Ramos (cell line): Measurements from ENCODE around the gene CNEP1R1.

ENCODE experiments used
- in situ Hi-C: fragments of 300-500 bp; cut with MboI; formaldehyde crosslinking; loops from one replicate; pipeline ENCODE4 v1.14.3; 2022; ENCODE audit warnings: low sequenced_read_pairs; ENCODE audit not compliant: unreplicated experiment

Gene CNEP1R1, protein sequence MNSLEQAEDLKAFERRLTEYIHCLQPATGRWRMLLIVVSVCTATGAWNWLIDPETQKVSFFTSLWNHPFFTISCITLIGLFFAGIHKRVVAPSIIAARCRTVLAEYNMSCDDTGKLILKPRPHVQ

DNA sequence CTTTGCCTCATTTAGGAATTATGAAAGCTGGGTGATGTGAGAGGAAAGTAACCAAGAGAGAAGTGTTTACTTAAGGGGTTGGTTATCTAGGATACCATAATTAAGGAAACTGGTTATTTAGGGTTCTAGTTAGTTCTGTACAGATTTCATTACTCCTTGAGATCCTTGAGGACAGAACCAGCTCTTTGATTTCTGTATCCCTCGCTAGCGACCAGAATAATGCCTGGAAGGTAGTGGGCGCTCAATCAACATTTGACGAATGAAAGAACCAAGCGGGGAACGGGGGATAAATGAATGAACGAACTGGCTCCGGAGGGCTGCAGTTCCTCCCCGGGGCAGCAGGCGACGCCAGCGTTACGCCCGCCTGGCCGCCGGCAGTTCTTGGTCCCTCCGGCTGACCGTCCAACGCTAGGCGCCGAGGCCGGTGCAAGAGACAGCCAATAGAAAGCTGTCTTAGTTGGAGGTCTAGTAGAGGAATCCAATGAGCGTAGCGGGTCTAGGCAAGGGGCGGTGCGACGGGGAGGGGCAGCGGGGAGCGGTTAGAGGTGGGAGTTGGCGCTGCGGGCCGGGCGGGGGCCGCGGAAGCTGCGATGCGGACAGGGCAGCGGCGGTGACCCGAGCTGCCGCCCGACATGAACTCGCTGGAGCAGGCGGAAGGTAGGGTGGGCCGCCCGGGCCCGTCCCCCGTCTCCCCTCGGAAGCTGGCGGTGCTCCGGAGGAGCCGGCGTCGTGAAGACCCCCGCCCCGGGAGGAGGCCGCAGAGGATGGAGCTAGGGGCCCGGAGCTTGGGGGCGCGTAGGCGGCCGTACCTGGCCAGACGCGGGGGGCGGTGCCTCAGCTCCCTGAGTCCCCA is at the start of gene CNEP1R1:
TSS of gene CNEP1R1 (plus strand) at position 542 of the 853 bp plus-strand sequence. CDS start at position 633, 91 bp downstream.
- in situ Hi-C loops = loop anchor here (10.0 kb wide), 1 partner anchor 190 kb away; no protein-coding TSS in a partner anchor

DNA sequence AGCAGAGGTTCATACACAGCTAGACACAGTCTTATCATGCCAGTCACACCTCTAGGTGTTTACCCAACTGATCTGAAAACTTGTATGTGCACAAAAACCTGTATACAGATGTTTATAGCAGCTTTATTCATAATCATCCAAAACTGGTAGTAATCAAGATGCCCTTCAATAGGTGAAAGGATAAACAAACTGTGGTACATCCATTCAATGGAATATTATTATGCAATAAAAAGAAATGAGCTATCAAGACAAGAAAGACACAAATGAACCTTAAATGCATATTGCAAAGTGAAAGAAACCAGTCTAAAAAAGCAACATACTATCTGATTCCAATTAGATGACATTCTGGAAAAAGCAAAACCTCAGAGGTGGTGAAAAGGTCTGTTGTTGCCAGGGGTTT is 47.6 kb upstream of the CNEP1R1 start:
- in situ Hi-C loops = no loop called here

DNA sequence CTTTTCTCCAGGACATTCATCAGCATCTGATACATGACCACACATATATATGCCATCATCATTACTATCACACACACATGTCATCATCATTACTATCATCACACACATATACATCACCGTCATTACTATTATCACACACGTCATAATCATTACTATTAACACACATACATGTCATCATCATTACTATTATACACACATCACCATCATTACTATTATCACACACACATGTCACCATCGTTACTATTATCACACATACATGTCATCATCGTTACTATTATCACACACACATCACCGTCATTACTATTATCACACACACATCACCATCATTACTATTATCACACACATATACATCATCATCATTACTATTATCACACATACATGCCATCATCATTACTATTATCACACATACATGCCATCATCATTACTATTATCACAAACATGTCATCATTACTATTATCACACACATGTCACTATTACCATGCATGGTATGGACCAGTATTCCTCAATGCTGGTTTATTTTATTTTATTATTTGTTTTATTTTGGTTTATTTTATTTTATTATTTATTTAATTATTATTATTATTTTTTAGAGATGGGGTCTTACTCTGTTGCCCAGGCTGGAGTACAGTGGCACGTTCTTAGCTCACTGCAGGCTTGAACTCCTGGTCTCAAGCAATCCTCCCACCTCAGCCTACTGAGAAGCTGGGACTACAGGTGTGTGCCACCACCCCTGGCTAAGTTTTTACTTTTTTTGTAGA is 46.3 kb upstream of the CNEP1R1 start:
- in situ Hi-C loops = no loop called here

DNA sequence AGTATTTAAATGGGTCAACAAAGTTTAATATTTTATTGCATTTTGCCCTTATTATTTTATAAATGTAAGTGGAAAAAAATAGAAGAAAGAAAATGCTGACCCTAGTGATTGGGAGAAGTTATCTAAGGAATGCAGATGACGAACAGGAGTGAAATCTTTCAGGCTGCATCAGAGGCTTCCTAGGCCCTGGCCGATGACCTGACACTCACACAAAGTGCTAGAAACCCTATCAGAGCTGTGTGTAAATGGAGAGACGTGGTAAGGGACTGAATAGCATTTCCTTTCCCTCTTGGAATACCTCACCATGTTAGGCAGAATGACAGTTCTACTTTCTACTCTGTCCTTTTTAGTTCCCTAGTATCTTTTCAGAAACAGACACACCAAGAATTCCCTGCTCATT is 44.9 kb upstream of the CNEP1R1 start:
- in situ Hi-C loops = no loop called here

DNA sequence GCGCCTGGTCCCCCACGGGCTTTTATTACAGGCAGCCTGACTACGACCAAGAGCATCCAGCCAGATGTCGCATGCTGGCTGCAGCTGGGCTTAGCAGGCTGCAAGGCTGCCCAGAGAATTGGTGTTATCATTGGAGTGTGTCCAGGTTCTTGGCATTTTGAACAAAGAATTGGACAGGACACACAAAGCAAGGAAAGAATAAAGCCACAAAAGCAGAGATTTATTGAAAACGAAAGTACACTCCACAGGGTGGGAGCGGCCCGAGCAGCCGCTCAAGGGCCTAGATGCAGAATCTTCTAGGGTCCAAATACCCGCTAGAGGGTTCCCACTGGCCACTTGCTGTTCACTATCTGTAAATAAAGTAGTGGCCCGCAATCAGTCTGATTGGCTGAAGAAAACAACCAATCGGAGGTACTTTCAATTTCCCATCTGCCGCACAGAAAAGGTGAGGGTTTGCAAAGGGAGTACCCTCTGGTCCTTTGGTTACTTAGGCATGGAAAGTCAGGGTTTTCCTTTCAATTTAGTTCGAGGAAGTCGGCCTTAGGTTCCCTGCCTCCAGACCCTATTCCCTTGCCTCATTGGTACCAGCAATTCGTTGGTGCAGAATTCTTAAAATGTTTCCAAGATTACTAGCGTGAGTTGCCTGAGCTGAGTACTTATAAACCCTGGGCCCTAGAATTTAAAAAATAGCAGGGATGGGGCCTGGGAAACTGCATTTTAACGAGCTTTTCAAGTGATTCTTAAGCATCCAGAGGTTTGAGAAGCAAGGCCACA is 38.5 kb upstream of the CNEP1R1 start:
- in situ Hi-C loops = no loop called here

DNA sequence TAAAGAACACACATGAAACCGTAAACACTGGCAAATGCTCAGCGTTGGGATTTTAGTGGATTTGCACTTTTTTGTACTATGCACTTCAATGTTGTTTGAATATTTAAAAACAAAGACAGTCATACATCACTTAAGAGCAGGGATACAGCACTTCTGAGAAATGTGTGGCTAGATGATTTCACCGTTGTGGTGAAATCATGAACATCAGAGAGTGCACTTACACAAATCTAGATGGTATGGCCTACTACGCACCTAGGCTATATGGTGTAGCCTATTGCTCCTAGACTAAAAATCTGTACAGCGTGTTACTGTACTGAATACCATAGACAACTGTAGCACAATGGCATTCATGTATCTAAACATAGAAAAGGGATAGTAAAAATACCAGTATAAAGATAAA is 37.6 kb upstream of the CNEP1R1 start:
- in situ Hi-C loops = no loop called here

DNA sequence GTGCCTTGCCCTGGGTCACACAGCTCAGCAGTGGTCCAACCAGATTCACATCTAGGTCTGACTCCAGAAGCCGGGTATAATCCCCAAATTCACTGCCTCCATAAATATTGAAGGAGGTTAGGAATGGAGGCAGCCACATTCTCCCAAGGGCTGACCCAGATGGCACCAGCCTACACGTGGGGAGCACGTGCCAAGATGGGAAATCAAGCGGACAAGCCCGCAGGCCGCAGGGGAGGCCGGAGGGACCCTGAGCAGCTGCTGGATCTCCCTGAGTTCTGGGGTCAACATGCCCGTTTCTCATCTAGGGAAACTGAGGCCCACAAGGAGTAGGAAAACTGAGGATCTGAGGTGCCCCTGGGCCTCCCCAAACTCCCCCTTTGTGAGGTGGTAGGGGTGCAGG is 32.2 kb upstream of the CNEP1R1 start:
- in situ Hi-C loops = no loop called here

DNA sequence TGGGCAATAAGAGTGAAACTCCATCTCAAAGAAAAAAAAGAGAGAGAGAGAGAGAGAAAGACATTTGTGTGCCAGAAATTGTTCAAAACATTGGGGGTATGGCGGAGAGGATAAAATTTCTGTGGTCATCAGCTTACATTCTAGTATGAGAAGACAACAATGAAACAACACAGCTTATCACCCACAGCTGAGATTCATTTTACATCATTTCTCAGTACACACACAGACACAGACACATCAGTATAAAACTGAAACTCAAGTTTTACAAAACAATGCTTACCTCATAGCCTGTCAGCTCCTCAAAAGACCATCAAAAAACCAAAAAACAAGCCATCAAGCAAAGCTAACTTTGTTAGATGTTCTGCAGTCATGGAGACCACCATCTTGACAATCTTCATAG is 31.4 kb upstream of the CNEP1R1 start:
- in situ Hi-C loops = no loop called here

DNA sequence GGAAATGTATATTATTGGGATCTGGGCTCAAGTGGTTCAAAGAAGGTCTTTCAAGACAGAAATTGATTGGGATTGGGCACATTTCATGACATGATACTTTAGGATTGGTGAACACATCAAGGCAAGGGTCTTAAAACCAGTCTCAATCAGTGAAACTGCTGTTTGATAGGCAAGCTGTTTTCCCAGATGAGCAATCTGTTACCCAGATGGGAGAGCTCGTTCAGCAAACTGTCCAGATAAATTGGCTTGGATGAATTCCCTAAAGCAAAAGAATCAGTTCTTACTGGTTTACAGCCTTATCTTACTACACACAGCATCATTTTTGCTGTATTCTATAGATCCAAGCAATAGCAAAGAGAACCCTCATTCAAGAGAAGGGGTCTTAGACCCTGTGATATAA is 31.0 kb upstream of the CNEP1R1 start:
- in situ Hi-C loops = no loop called here

DNA sequence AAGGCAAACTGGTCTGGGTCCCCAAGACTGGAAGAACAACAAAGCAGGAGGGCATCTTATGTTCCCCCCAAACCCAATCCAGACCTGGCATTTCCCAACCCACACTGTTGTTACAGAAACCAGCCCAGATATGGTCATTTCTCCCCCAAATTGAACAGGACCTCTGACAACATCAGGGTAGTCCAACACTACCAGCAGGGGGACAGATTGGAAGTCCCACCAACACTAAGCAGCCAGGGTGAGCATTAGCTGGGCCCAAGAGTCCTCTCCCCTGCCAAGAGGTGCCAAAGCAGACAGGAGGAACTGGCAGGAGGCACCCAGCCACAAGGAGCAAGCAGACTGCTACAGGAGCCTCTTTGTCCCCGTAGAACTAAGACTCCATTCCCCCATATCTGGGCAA is 29.3 kb upstream of the CNEP1R1 start:
- in situ Hi-C loops = no loop called here

DNA sequence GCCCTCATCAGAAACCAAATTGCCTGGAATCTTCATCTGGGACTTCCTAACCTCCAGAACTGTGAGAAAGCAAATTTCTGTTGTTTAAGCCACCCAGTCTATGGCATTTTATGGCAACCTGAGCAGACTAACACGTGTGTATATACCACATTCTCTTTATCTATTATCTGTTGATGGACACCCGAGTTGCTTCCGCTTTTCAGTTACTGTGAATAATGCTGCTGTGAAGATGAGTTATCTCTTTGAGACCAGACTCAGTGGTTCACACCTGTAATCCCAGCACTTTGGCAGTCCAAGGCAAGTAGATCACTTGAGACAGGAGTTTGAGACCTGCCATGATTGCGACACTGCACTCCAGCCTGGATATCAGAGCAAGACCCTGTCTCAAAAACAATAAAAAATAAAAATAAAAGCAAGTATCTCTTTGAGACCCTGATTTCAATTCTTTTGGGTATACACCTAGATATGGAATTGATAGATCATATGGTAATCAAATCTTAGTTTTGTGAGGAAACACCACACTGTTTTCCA is 27.2 kb upstream of the CNEP1R1 start:
- in situ Hi-C loops = no loop called here

DNA sequence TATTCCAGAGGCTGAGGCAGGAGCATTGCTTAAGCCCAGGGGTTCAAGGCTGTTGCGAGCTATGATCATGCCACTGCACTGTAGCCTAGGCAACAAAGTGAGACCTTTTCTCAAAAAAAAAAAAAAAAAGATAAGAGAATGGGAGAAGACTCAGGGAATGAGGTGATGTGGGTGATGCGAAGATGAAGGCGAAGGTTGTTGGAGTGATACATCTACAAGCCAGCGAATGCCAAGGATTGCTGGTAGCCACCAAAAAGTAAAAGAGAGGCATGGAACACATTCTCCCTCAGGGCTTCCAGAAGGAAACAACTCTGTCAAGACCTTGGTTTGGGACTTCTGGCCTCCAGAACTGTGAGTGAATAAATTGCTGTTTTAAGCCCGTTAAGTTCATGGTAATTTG is 26.0 kb upstream of the CNEP1R1 start:
- in situ Hi-C loops = no loop called here

DNA sequence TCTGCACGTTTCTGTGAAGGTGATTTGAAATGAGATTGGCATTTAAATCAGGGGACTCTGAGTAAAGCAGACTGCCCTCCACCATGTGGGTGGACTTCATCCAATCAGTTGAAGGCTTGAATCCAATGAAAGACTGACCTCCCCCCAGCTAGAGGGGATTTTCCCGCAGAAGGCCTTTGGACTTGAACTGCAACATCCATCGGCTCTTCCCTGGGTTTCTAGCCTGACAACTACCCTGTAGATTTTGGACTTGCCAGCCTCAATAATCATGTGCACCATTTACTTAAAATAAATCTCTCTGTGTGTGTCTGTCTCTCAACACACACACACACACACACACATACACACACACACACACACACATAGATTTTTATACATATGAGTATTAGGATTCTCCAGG is 23.9 kb upstream of the CNEP1R1 start:
- in situ Hi-C loops = no loop called here

DNA sequence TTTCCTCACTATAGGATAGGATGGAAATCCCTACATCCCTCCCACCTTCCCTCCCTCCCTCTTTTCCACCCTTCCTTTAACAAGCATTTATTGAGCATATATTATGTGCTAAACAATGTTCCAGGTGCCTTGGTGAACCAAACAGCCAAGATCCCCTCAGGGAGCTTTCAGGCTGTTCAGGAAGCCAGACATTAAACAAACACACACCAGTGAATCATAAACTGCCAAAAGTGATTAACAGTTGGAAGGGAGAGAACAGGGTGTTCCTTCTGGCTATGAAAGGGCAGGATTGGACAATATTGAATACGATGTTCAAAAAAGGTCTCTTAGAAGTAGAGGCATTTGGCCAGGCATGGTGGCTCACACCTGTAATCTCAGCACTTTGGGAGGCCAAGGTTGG is 22.8 kb upstream of the CNEP1R1 start:
- in situ Hi-C loops = no loop called here

DNA sequence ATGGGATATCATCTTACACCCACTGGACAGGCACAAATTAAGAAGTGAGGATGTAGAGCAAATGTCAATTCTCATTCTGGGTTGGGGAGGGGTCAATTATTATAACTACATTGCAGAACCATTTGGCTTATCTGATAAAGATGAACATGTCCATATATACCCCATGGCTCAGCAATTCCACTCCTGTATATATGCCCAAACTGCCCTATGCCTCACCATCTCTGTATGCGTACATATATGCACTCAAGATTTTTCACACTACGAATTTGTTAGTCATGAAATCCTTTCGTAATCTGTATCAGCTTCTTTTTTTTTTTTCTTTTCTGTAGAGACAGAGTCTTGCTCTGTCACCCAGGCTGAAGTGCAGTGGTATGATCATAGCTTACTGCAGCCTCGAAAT is 20.8 kb upstream of the CNEP1R1 start:
- in situ Hi-C loops = no loop called here

DNA sequence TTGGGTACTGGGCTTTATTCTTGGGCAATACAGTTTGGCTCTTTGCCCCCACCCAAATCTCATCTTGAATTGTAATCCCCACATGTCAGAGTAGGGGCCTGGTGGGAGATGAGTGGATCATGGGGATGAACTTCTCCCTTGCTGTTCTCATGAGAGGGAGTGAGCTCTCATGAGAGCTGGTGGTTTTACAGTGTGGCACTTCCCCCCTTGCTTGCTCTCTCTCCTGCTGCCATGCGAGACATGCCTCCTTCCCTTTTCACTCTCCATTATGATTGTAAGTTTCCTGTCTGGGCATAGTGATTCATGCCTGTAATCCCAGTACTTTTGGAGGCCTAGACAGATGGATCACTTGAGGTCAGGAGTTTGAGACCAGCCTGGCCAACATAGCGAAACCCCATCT is 18.1 kb upstream of the CNEP1R1 start:
- in situ Hi-C loops = no loop called here

DNA sequence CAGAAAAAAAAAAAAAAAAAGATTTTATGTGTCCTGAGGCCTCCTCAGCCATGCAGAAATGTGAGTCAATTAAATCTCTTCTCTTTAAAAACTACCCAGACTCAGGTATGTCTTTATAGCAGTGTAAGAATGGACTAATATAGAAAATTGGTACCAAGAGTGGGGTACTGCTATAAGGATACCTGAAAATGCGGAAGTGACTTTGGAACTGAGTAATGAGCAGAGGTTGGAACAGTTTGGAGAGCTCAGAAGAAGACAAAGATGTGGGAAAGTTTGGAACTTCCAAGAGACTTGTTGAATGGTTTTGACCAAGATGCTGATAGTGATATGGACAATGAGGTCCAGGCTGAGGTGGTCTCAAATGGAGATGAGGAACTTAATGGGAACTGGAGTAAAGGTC is 17.3 kb upstream of the CNEP1R1 start:
- in situ Hi-C loops = no loop called here

DNA sequence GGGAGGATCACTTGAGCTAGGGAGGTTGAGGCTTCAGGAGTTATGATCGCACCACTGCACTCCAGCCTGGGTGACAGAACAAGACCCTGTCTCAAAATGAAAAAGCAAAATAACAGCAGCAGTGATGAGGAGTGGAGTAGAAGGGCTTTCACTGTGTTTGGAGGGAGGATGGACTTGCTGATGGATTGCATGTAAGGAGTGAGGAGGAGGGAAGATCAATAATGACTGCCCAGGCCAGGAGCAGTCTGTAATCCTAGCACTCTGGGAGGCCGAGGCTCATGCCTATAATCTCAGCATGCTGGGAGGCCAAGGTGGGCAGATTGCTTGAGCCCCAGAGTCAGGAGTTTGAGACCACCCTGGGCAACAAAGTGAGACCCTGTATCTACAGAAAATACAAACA is 14.8 kb upstream of the CNEP1R1 start:
- in situ Hi-C loops = no loop called here

DNA sequence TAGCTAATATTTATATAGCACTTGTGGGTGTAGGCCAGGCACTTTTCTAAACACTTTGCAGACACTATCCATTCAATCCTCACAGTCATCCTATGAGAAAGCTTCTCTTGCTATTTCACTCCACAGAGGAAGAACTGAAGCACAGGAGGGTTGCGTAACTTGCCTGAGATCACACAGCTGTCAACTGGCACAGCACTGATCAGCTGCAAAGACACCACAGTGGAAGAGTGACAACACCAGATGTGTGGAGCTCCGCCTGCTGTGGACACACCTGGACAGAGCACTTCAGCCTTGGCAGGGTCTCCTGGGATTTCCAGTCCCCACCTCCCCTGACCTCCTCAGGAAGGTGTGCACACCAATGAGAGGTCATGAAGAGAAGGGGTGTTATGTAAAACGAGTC is 13.3 kb upstream of the CNEP1R1 start:
- in situ Hi-C loops = no loop called here

DNA sequence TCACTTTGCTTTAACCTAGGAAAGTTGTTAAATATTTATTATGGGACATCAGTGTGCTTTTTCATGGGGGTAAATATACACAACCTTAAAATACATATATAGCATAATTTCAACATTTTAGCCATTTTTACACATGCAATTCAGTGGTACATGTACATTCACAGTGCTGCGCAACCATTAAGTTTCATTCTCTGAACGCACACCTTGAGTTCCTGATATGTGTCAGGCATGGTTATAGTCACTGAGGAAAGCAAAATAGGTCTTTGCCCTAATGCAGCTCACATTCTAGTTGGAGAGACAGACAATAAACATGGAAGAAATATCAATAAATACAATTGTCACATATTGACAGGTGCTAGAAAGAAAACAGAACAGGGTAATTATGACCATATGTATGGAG is 12.8 kb upstream of the CNEP1R1 start:
- in situ Hi-C loops = no loop called here
